GM18505 (cell line): Measurements from ENCODE around the gene VPS13D.

Source experiments
- ATAC-seq: cut with Tn5 transposase; IDR thresholded peaks from one replicate; pipeline ENCODE4 v1.9.1; 2021; ENCODE audit not compliant: unreplicated experiment
- POLR2A ChIP-seq: IDR thresholded peaks from 4 replicates; pipeline ENCODE4 v1.6.1; 2011; ENCODE audit warnings: borderline replicate concordance; ENCODE audit not compliant: insufficient read depth, insufficient read length; ENCODE audit errors: extremely low read depth

VPS13D gene

DNA sequence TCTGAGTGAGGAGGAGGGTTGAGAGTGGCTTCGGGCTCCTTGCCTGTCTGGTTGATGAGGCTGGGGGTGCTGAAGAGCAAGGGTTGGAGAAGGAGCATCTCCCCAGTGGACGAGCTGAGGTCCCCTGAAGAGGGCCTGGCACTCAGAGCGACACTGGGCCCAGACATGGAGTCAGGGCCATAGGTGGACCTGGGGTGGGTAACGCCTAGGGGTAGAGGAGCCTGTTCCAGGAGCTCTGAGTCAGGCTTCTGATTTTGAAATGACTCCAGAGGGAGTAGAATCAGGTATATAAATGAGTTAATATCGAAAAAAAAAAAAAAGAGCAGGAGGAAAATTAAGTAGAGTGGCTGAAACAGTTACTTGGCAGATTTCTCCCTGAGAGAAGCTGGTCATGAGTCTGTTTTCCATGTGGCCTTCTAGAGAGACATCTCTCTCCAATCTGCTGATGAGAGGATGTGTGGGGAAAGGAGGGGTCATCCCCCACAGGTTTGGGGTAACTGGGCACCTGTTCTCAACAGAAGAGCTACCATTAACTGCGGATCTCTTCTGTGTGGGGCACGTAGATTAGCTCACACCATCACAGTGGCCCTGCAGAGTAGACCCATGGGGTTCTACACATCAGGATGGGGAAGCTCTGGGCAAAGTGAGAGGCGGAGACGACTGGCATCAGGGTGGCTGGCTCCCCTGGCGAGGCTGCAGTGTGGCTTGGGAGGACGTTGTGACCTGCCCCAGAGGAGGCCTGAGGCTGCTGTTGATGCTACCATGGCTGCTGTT lies 272.7 kb downstream of the VPS13D start:
- ATAC-seq: no peak
- no peak for TF ChIP-seq POLR2A

GRCh38 chr1:12503709-12504108 lies 273.9 kb downstream of the VPS13D start:
- TF ChIP-seq POLR2A: no peak
- ATAC-seq: no peak

GRCh38 chr1:12504601-12505000 lies 274.8 kb downstream of the VPS13D start:
- no peak for TF ChIP-seq POLR2A
- ATAC-seq: no peak

- ATAC-seq: no peak
- TF ChIP-seq POLR2A: no peak
Measured at GRCh38 chr1:12505231-12505630, 275.4 kb downstream of the VPS13D start.

- no peak for ATAC-seq
- no peak for TF ChIP-seq POLR2A
Measured at GRCh38 chr1:12505639-12506280, 275.9 kb downstream of the VPS13D start.

DNA sequence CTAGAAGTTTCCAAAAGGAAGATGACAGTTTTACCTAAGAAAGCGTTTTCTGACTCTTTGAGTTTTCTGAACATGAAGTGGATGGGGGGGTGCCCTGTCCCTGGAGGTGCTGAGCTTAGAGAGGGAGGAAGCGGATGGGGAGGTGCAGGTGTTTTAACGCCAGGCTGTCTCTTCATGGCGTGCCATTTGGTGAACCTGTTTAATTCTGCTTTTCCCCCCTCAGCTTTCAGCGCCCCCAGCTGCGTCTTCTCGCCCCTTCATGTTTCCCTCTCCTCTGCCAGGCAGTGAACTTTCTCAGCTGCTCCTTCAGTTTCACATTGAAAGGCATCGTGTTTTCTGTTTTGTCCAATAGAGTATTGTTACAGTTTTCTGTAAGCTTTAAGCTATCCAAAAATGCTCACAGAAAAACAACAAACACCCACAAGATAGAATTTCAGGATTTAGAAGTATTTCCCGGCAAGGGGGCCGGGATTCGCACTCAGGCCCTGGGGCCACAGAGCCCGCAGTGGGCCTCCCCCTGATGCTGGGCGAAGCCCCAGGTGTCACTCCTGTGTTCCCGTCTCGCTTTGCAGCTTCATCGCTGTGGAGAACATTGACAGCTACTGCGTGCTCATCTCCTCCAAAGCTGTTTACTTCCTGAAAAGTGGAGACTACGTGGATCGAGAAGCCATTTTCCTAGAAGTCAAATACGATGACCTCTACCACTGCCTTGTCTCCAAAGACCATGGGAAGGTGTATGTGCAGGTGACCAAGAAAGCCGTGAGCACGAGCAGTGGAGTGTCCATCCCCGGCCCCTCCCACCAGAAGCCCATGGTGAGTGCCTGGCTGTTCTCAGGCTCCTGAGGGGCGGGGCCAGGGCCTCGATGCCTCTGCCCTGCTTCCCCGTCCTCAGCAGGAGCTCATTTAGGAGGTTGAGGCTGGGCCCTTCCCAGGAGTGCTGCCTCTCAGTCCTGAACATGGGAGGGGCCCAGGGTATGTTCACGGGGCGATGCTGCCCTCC lies 276.8 kb downstream of the VPS13D start:
- no peak for ATAC-seq
- no peak for TF ChIP-seq POLR2A

DNA sequence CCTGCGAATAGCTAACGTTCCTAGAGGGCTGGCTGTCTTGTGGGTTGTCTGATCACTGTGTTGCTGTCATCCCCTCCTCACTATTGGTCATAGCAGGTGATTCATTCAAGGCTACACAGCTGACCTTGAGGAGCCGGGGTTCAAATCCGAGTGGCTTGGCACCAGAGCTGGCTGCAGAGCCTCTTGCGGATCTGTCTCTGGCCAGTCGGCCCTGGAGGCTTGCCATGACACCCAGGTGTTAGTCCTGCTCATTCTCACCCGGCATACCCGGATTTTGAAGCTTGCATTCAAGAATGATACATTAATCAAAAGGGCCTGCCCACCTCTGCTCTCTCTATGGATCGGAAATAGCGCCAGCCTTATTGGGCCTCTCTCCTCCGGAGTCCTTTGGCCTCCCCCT lies 277.8 kb downstream of the VPS13D start:
- ATAC-seq: no peak
- no peak for TF ChIP-seq POLR2A

- no peak for ATAC-seq
Measured at GRCh38 chr1:12508849-12509248, 279.0 kb downstream of the VPS13D start.

DNA sequence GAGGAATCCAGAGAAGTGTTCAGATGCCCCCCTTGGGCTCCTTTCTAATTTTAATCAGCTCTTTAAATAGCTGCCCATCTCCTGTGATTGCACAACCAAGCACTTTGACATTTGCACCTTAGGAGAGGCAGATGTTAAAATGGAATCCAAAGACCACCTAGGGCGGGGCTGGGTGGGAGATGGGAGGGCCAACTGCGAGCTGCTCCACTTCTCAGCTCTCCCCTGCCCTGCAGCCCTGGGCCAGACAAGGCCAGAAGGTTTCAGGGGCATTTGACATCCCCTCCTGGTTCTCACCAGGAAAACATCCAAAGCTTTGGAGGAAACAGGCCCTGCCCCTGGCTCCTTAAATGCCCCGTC lies 281.3 kb downstream of the VPS13D start:
- no peak for ATAC-seq
- TF ChIP-seq POLR2A: no peak

More at GRCh38 chr1:12508849-12509248, 279.0 kb downstream of the VPS13D start:
- TF ChIP-seq POLR2A: no peak

GRCh38 chr1:12511516-12512468 lies 282.0 kb downstream of the VPS13D start:
- ATAC-seq: no peak
- TF ChIP-seq POLR2A: no peak

DNA sequence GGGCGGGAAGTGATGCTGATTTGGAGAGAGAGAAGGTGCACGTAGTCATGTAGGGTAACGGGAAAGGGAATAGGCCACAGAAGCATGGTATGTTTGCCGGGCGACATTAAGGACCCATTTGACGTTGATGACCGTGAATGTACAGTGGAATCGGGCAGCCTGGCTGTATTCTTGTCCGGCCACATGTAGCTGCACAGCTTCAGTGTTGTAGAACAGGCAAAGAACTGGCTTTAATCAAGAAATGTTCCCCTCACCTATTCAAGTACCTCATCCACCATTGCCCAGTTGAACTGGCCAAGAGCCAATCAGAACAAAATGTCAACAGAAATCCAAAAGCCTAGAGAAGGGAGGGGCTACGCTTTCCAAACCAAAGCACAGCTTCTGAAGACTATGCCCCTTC lies 283.4 kb downstream of the VPS13D start:
- no peak for ATAC-seq
- TF ChIP-seq POLR2A: no peak

- TF ChIP-seq POLR2A: no peak
- ATAC-seq: no peak
Measured at GRCh38 chr1:12514590-12514989, 284.8 kb downstream of the VPS13D start.

GRCh38 chr1:12515234-12515633 lies 285.4 kb downstream of the VPS13D start:
- ATAC-seq: no peak
- no peak for TF ChIP-seq POLR2A

GRCh38 chr1:12516741-12517140 lies 286.9 kb downstream of the VPS13D start:
- ATAC-seq: no peak
- no peak for TF ChIP-seq POLR2A
